Endothelial cell of coronary artery (primary cell): Measurements from ENCODE around the gene HNRNPU. TPM values are rescaled to one million over a fixed set of nuclear protein-coding genes. Genes with fewer than 3 reads are reported as not detected.

Experiments
- total RNA-seq: library from RNA; depleted of rRNA; stranded (reverse); fragments of >200 nt; gene quantifications from 2 replicates; pipeline ENCODE4 v1.2.3, GENCODE V29; 2014

Gene HNRNPU
- 396 and 399 TPM in 2 replicates for total RNA-seq

GRCh38 chr1:244864253-244865027, at the start of gene HNRNPU:
HNRNPU (minus strand) TSS chr1:244864543; CDS start chr1:244864307, 236 bp downstream.

GRCh38 chr1:244835276-244836134, 28.8 kb downstream of the HNRNPU start, which contains the start of gene COX20:
COX20 (plus strand) TSS chr1:244835658; CDS start chr1:244835715, 57 bp downstream.

Other genes starting within 250 kb of the HNRNPU start
- 46.8 and 52.1 TPM in 2 replicates for gene DESI2, start 211.4 kb downstream of the HNRNPU start, total RNA-seq
- 11.5 and 15.9 TPM in 2 replicates for gene COX20, start 28.9 kb downstream of the HNRNPU start, total RNA-seq